Ishikawa (cell line): ENCODE results near the gene TPRA1.

Source experiments
- CEBPB ChIP-seq: IDR thresholded peaks from 2 replicates; pipeline ENCODE4 v1.6.1; 2012
- CREB1 ChIP-seq: IDR thresholded peaks from 2 replicates; pipeline ENCODE4 v1.6.1; 2012; ENCODE audit warnings: low read depth
- EGR1 ChIP-seq: IDR thresholded peaks from 2 replicates; pipeline ENCODE4 v1.6.1; 2012
- EP300 ChIP-seq: IDR thresholded peaks from 2 replicates; pipeline ENCODE4 v1.6.1; 2012; ENCODE audit warnings: borderline replicate concordance
- FOXM1 ChIP-seq: IDR thresholded peaks from 2 replicates; pipeline ENCODE4 v1.6.1; 2012; ENCODE audit warnings: low read depth, borderline replicate concordance
- NFIC ChIP-seq: IDR thresholded peaks from 2 replicates; pipeline ENCODE4 v1.6.1; 2012
- RAD21 ChIP-seq: IDR thresholded peaks from 2 replicates; pipeline ENCODE4 v1.6.1; 2012; ENCODE audit warnings: low read depth
- TAF1 ChIP-seq: IDR thresholded peaks from 2 replicates; pipeline ENCODE4 v1.6.1; 2012; ENCODE audit warnings: low read depth, mild to moderate bottlenecking
- TEAD4 ChIP-seq: IDR thresholded peaks from 2 replicates; pipeline ENCODE4 v1.6.1; 2012
- YY1 ChIP-seq: IDR thresholded peaks from 2 replicates; pipeline ENCODE4 v1.6.1; 2012; ENCODE audit warnings: low read depth
- ZBTB7A ChIP-seq: IDR thresholded peaks from 2 replicates; pipeline ENCODE4 v1.6.1; 2012; ENCODE audit warnings: low read depth
- TF ChIP-seq, protein P1 (sequence below): IDR thresholded peaks from 2 replicates; pipeline ENCODE4 v1.6.1; 2012; ENCODE audit warnings: low read depth, mild to moderate bottlenecking
- TF ChIP-seq, protein P2 (sequence below): IDR thresholded peaks from 2 replicates; pipeline ENCODE4 v1.6.1; 2012
- TF ChIP-seq, protein P3 (sequence below): IDR thresholded peaks from 2 replicates; pipeline ENCODE4 v1.6.1; 2012

DNA sequence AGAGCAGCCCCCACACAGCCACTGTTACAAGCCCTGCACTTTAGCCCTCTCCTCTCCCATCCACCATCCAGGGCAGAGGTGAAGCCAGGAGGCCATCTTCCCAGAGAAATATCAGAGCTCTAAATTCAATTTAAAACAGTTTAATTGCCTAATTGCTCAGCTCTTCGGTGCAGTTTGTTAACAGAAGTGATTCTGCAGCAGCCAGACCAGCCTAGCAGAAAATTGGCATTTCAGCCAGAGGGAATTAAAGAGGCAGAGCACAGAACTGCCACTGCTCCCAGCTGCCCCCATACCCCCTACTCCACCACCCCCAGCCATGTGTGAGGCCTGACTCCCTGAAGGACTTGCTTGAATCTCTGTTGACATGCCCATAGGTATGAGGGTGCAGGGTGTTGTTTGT lies 38.5 kb downstream of the TPRA1 start:
- TF ChIP-seq EP300 (no peak), RAD21 (no peak), TAF1 (no peak), CREB1 (no peak), FOXM1 (no peak), YY1 (no peak), EGR1 (no peak), ZBTB7A (no peak), TEAD4 (no peak), CEBPB (no peak), NFIC (no peak)
- TF ChIP-seq, protein P1, sequence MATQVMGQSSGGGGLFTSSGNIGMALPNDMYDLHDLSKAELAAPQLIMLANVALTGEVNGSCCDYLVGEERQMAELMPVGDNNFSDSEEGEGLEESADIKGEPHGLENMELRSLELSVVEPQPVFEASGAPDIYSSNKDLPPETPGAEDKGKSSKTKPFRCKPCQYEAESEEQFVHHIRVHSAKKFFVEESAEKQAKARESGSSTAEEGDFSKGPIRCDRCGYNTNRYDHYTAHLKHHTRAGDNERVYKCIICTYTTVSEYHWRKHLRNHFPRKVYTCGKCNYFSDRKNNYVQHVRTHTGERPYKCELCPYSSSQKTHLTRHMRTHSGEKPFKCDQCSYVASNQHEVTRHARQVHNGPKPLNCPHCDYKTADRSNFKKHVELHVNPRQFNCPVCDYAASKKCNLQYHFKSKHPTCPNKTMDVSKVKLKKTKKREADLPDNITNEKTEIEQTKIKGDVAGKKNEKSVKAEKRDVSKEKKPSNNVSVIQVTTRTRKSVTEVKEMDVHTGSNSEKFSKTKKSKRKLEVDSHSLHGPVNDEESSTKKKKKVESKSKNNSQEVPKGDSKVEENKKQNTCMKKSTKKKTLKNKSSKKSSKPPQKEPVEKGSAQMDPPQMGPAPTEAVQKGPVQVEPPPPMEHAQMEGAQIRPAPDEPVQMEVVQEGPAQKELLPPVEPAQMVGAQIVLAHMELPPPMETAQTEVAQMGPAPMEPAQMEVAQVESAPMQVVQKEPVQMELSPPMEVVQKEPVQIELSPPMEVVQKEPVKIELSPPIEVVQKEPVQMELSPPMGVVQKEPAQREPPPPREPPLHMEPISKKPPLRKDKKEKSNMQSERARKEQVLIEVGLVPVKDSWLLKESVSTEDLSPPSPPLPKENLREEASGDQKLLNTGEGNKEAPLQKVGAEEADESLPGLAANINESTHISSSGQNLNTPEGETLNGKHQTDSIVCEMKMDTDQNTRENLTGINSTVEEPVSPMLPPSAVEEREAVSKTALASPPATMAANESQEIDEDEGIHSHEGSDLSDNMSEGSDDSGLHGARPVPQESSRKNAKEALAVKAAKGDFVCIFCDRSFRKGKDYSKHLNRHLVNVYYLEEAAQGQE, result no peak
- TF ChIP-seq, protein P2, sequence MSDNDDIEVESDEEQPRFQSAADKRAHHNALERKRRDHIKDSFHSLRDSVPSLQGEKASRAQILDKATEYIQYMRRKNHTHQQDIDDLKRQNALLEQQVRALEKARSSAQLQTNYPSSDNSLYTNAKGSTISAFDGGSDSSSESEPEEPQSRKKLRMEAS, result no peak
- TF ChIP-seq, protein P3, sequence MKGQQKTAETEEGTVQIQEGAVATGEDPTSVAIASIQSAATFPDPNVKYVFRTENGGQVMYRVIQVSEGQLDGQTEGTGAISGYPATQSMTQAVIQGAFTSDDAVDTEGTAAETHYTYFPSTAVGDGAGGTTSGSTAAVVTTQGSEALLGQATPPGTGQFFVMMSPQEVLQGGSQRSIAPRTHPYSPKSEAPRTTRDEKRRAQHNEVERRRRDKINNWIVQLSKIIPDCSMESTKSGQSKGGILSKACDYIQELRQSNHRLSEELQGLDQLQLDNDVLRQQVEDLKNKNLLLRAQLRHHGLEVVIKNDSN, result no peak
